ENCODE results near the gene BAG1.

GRCh38 chr9:33264473-33265177 lies at the start of gene BAG1, which contains the start of gene CHMP5:
- TF ChIP-seq, protein P1, sequence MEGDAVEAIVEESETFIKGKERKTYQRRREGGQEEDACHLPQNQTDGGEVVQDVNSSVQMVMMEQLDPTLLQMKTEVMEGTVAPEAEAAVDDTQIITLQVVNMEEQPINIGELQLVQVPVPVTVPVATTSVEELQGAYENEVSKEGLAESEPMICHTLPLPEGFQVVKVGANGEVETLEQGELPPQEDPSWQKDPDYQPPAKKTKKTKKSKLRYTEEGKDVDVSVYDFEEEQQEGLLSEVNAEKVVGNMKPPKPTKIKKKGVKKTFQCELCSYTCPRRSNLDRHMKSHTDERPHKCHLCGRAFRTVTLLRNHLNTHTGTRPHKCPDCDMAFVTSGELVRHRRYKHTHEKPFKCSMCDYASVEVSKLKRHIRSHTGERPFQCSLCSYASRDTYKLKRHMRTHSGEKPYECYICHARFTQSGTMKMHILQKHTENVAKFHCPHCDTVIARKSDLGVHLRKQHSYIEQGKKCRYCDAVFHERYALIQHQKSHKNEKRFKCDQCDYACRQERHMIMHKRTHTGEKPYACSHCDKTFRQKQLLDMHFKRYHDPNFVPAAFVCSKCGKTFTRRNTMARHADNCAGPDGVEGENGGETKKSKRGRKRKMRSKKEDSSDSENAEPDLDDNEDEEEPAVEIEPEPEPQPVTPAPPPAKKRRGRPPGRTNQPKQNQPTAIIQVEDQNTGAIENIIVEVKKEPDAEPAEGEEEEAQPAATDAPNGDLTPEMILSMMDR (IDR thresholded peaks at IDR 0.05) = peak in 1 of 3 donors; percentile 28
- TF ChIP-seq POLR2A (IDR thresholded peaks at IDR 0.05) = peak; percentile 8
